ENCODE data around the gene ADGRA1. TPM values are rescaled to one million over a fixed set of nuclear protein-coding genes. Genes with fewer than 3 reads are reported as not detected.
"Not testable (repeated sequence)": the region's sequence is repeated elsewhere in the genome, so short reads cannot be mapped to it uniquely, and the experiment has no call there.

Gene ADGRA1
- total and polyA plus RNA-seq, 5 donors = 0.02 to 0.14 TPM; not detected in 3

GRCh38 chr10:133104068-133104962 is 16.6 kb downstream of the ADGRA1 start:
- H3K4me3 ChIP-seq (ENCODE audit: low read length) = no peak overlapping the region
- H3K27me3 ChIP-seq (ENCODE audit: control insufficient read depth, insufficient read depth) = no peaks in the 10 kb centered on the region
- no peaks in the 10 kb centered on the region for H3K4me1 ChIP-seq (ENCODE audit: control insufficient read depth, insufficient read depth, low read length)
- H3K27ac ChIP-seq (ENCODE audit: low read length) = no peak overlapping the region
- intact Hi-C loops (cut with DNase I) = no loop called here
- peaks cover 2% of the 10 kb centered on the region for H3K9me3 ChIP-seq (ENCODE audit: control insufficient read depth, low read length)
- DNase-seq = peak in 1 of 3 donors; percentile 32
- WGBS = 65% methylated on average over 40 of the region's 40 CpGs
- ATAC-seq = no peak

GRCh38 chr10:133104963-133105640 is 17.4 kb downstream of the ADGRA1 start:
- WGBS = 68% methylated on average over 30 of the region's 30 CpGs
- intact Hi-C loops (cut with DNase I) = no loop called here
- no peaks in the 10 kb centered on the region for H3K4me1 ChIP-seq (ENCODE audit: control insufficient read depth, insufficient read depth, low read length)
- DNase-seq (peak in 1 of 3 donors; percentile 22), ATAC-seq (no peak)
- H3K9me3 ChIP-seq (ENCODE audit: control insufficient read depth, low read length) = peaks cover 2% of the 10 kb centered on the region
- no peaks in the 10 kb centered on the region for H3K27me3 ChIP-seq (ENCODE audit: control insufficient read depth, insufficient read depth)
- no peak overlapping the region for H3K27ac ChIP-seq (ENCODE audit: low read length)
- H3K4me3 ChIP-seq (ENCODE audit: low read length) = no peak overlapping the region

GRCh38 chr10:133105686-133106390 is 18.1 kb downstream of the ADGRA1 start:
- DNase-seq = peak in 1 of 3 donors; percentile 33
- no peak overlapping the region for H3K27ac ChIP-seq (ENCODE audit: low read length)
- ATAC-seq = no peak
- H3K9me3 ChIP-seq (ENCODE audit: control insufficient read depth, low read length) = peaks cover 2% of the 10 kb centered on the region
- H3K4me1 ChIP-seq (ENCODE audit: control insufficient read depth, insufficient read depth, low read length) = no peaks in the 10 kb centered on the region
- no peak overlapping the region for H3K4me3 ChIP-seq (ENCODE audit: low read length)
- H3K27me3 ChIP-seq (ENCODE audit: control insufficient read depth, insufficient read depth) = no peaks in the 10 kb centered on the region
- WGBS = 82% methylated on average over 19 of the region's 19 CpGs
- intact Hi-C loops (cut with DNase I) = no loop called here

- Histone ChIP-seq H3K27me3 (ENCODE audit: control insufficient read depth, insufficient read depth) (no peaks in the 10 kb centered on the region), H3K9me3 (ENCODE audit: control insufficient read depth, low read length) (peaks cover 2% of the 10 kb centered on the region), H3K4me3 (ENCODE audit: low read length) (no peak overlapping the region), H3K27ac (ENCODE audit: low read length) (no peak overlapping the region), H3K4me1 (ENCODE audit: control insufficient read depth, insufficient read depth, low read length) (no peaks in the 10 kb centered on the region)
- intact Hi-C loops (cut with DNase I) = no loop called here
- WGBS = 92% methylated on average over 18 of the region's 18 CpGs
- peak in 1 of 3 donors; percentile 35 for DNase-seq
- no peak for ATAC-seq
These were observed 18.8 kb downstream of the ADGRA1 start for GRCh38 chr10:133106516-133106915.

- H3K4me3 ChIP-seq (ENCODE audit: low read length) = no peak overlapping the region
- intact Hi-C loops (cut with DNase I) = no loop called here
- DNase-seq (no peak), ATAC-seq (no peak)
- no peaks in the 10 kb centered on the region for H3K27me3 ChIP-seq (ENCODE audit: control insufficient read depth, insufficient read depth)
- no peak overlapping the region for H3K27ac ChIP-seq (ENCODE audit: low read length)
- no peaks in the 10 kb centered on the region for H3K4me1 ChIP-seq (ENCODE audit: control insufficient read depth, insufficient read depth, low read length)
- H3K9me3 ChIP-seq (ENCODE audit: control insufficient read depth, low read length) = peaks cover 2% of the 10 kb centered on the region
- 84% methylated on average over 1 of the region's 1 CpG for WGBS
These were observed 19.7 kb downstream of the ADGRA1 start for GRCh38 chr10:133107442-133107841.

GRCh38 chr10:133109711-133110110 is 22.0 kb downstream of the ADGRA1 start:
- intact Hi-C loops (cut with DNase I) = no loop called here
- no peaks in the 10 kb centered on the region for H3K27me3 ChIP-seq (ENCODE audit: control insufficient read depth, insufficient read depth)
- 58% methylated on average over 11 of the region's 11 CpGs for WGBS
- no peak overlapping the region for H3K4me3 ChIP-seq (ENCODE audit: low read length)
- no peaks in the 10 kb centered on the region for H3K4me1 ChIP-seq (ENCODE audit: control insufficient read depth, insufficient read depth, low read length)
- peaks cover 2% of the 10 kb centered on the region for H3K9me3 ChIP-seq (ENCODE audit: control insufficient read depth, low read length)
- DNase-seq = peak in 1 of 3 donors; percentile 13
- H3K27ac ChIP-seq (ENCODE audit: low read length) = no peak overlapping the region
- peak in 1 of 2 donors; percentile 32 for ATAC-seq

- H3K4me3 ChIP-seq (ENCODE audit: low read length) = no peak overlapping the region
- peak; percentile 43 to 57 for ATAC-seq
- intact Hi-C loops (cut with DNase I) = no loop called here
- no peak overlapping the region for H3K27ac ChIP-seq (ENCODE audit: low read length)
- WGBS = 45% methylated on average over 13 of the region's 13 CpGs
- no peaks in the 10 kb centered on the region for H3K4me1 ChIP-seq (ENCODE audit: control insufficient read depth, insufficient read depth, low read length)
- no peaks in the 10 kb centered on the region for H3K27me3 ChIP-seq (ENCODE audit: control insufficient read depth, insufficient read depth)
- peak in 1 of 3 donors; percentile 43 for DNase-seq
- peaks cover 2% of the 10 kb centered on the region for H3K9me3 ChIP-seq (ENCODE audit: control insufficient read depth, low read length)
These were observed 22.4 kb downstream of the ADGRA1 start for GRCh38 chr10:133110133-133110532.

GRCh38 chr10:133110609-133111275 is 23.0 kb downstream of the ADGRA1 start:
- Histone ChIP-seq H3K4me1 (ENCODE audit: control insufficient read depth, insufficient read depth, low read length) (no peaks in the 10 kb centered on the region), H3K4me3 (ENCODE audit: low read length) (no peak overlapping the region), H3K27ac (ENCODE audit: low read length) (no peak overlapping the region), H3K27me3 (ENCODE audit: control insufficient read depth, insufficient read depth) (no peaks in the 10 kb centered on the region), H3K9me3 (ENCODE audit: control insufficient read depth, low read length) (peaks cover 2% of the 10 kb centered on the region)
- peak in 1 of 2 donors; percentile 8 for ATAC-seq
- peak in 1 of 3 donors; percentile 53 for DNase-seq
- 56% methylated on average over 6 of the region's 6 CpGs for WGBS
- intact Hi-C loops (cut with DNase I) = no loop called here

GRCh38 chr10:133111640-133112039 is 23.9 kb downstream of the ADGRA1 start:
- peak in 2 of 3 donors; percentile 44 to 57 for DNase-seq
- intact Hi-C loops (cut with DNase I); H3K4me3 ChIP-seq (ENCODE audit: low read length); H3K9me3 ChIP-seq (ENCODE audit: control insufficient read depth, low read length); H3K27me3 ChIP-seq (ENCODE audit: control insufficient read depth, insufficient read depth); H3K27ac ChIP-seq (ENCODE audit: low read length); ATAC-seq; H3K4me1 ChIP-seq (ENCODE audit: control insufficient read depth, insufficient read depth, low read length): not testable (repeated sequence)
- WGBS = 13% methylated on average over 4 of the region's 7 CpGs

- Histone ChIP-seq H3K4me1 (ENCODE audit: control insufficient read depth, insufficient read depth, low read length) (no peaks in the 10 kb centered on the region), H3K4me3 (ENCODE audit: low read length) (no peak overlapping the region), H3K9me3 (ENCODE audit: control insufficient read depth, low read length) (no peaks in the 10 kb centered on the region), H3K27me3 (ENCODE audit: control insufficient read depth, insufficient read depth) (no peaks in the 10 kb centered on the region), H3K27ac (ENCODE audit: low read length) (no peak overlapping the region)
- ATAC-seq (no peak), DNase-seq (peak in 2 of 3 donors; percentile 34 to 53)
- 92% methylated on average over 31 of the region's 31 CpGs for WGBS
- intact Hi-C loops (cut with DNase I) = no loop called here
These were observed 25.6 kb downstream of the ADGRA1 start for GRCh38 chr10:133113146-133113830.

All from right cardiac atrium (tissue), 5 donors.